HepG2 (cell line): ENCODE results near the gene PPP1R18. TPM values are rescaled to one million over a fixed set of nuclear protein-coding genes. Genes with fewer than 3 reads are reported as not detected.
A peak's percentile ranks its signal among the peaks of the same experiment; 100 is the strongest.

Source experiments
- CBX2 ChIP-seq, 2 experiments: fragments of 200-600 bp in 1 of 2; sonication (generic); formaldehyde crosslinking in 1 of 2; IDR thresholded peaks; 2 replicates each; pipeline versions ENCODE4 v1.7.0 to v1.8.1; 2018 to 2022; ENCODE audit warnings: low read depth in 2 of 2, low read length in 1 of 2, mild to moderate bottlenecking in 1 of 2, missing genetic modification reagents in 1 of 2
- IRF9 ChIP-seq: sonication (generic); formaldehyde crosslinking; IDR thresholded peaks from 2 replicates; pipeline ENCODE4 v1.8.0; 2022; ENCODE audit warnings: missing genetic modification reagents, mild to moderate bottlenecking, borderline replicate concordance
- KMT2B ChIP-seq: IDR thresholded peaks from 2 replicates; pipeline ENCODE4 v1.6.1; 2016; ENCODE audit warnings: missing genetic modification reagents, missing compliant biosample characterization
- MED1 ChIP-seq: sonication (generic); formaldehyde crosslinking; IDR thresholded peaks from 2 replicates; pipeline ENCODE4 v1.4.0; 2020; ENCODE audit warnings: missing genetic modification reagents
- NAIF1 ChIP-seq: sonication (generic); formaldehyde crosslinking; IDR thresholded peaks from 2 replicates; pipeline ENCODE4 v1.5.0; 2020; ENCODE audit warnings: mild to moderate bottlenecking, missing genetic modification reagents, borderline replicate concordance
- NONO ChIP-seq, 2 experiments: fragments of 450-650 bp in 1 of 2; sonication (generic) in 1 of 2; formaldehyde crosslinking in 1 of 2; IDR thresholded peaks in 1 of 2; conservative IDR thresholded peaks in 1 of 2; 2 replicates each; pipeline versions ENCODE4 v1.6.1 to v1.8.0; 2017 to 2022; ENCODE audit warnings: mild to moderate bottlenecking in 1 of 2, missing genetic modification reagents in 1 of 2, moderate library complexity in 1 of 2
- TCF7L2 ChIP-seq: IDR thresholded peaks from 2 replicates; pipeline ENCODE4 v1.6.1; 2011; ENCODE audit warnings: mild to moderate bottlenecking, low read depth, low read length, moderate library complexity
- TERF1 ChIP-seq: sonication (generic); formaldehyde crosslinking; IDR thresholded peaks from 2 replicates; pipeline ENCODE4 v1.8.0; 2022; ENCODE audit warnings: mild to moderate bottlenecking, missing genetic modification reagents, moderate library complexity
- ZNF44 ChIP-seq: sonication (generic); formaldehyde crosslinking; IDR thresholded peaks from 2 replicates; pipeline ENCODE4 v1.5.1; 2020; ENCODE audit warnings: mild to moderate bottlenecking, missing genetic modification reagents
- ZNF512 ChIP-seq: sonication (generic); formaldehyde crosslinking; IDR thresholded peaks from 2 replicates; pipeline ENCODE4 v1.4.0; 2020; ENCODE audit warnings: mild to moderate bottlenecking, missing genetic modification reagents
- ZNF572 ChIP-seq: sonication (generic); formaldehyde crosslinking; IDR thresholded peaks from 2 replicates; pipeline ENCODE4 v1.5.1; 2020; ENCODE audit warnings: mild to moderate bottlenecking, missing genetic modification reagents
- polyA plus RNA-seq, 8 experiments: library from polyadenylated mRNA; depleted of rRNA in 3 of 8; stranded (reverse) in 7 of 8; unstranded in 1 of 8; fragments of >200 nt; fragmentation: Illumina TruSeq in 4 of 8; extraction: Trizol in 4 of 8; gene quantifications; 2 replicates each; pipeline versions ENCODE4 v1.2.1 to v1.2.3, GENCODE V29; 2011 to 2016; ENCODE audit warnings: low read depth in 4 of 8, missing spikeins in 1 of 8, mixed read lengths in 1 of 8; ENCODE audit not compliant: insufficient read depth in 1 of 8
- total RNA-seq, 5 experiments: library from RNA; depleted of rRNA; stranded (reverse); fragments of >200 nt; fragmentation: Illumina TruSeq; extraction: Trizol; gene quantifications; 2 replicates each; pipeline ENCODE4 v1.2.3, GENCODE V29; 2016; ENCODE audit warnings: low read depth in 1 of 5
- TF ChIP-seq, protein P1 (sequence below), 2 experiments: sonication (generic) in 1 of 2; formaldehyde crosslinking in 1 of 2; IDR thresholded peaks; 2 replicates each; pipeline versions ENCODE4 v1.5.1 to v1.6.1; 2011 to 2020; ENCODE audit warnings: borderline replicate concordance in 1 of 2, low read depth in 1 of 2, low read length in 1 of 2, mild to moderate bottlenecking in 1 of 2, missing genetic modification reagents in 1 of 2, moderate library complexity in 1 of 2
- TF ChIP-seq, protein P2 (sequence below): sonication (generic); formaldehyde crosslinking; IDR thresholded peaks from 2 replicates; pipeline ENCODE4 v1.4.0; 2020; ENCODE audit warnings: missing genetic modification reagents; ENCODE audit errors: not compliant biosample characterization
- TF ChIP-seq, protein P3 (sequence below), 2 experiments: fragments of 450-650 bp in 1 of 2; sonication (generic) in 1 of 2; formaldehyde crosslinking; IDR thresholded peaks; 2 replicates each; pipeline versions ENCODE4 v1.5.0 to v1.8.0; 2020 to 2022; ENCODE audit warnings: mild to moderate bottlenecking in 1 of 2, missing genetic modification reagents in 1 of 2
- TF ChIP-seq, protein P4 (sequence below): sonication (generic); IDR thresholded peaks from 2 replicates; pipeline ENCODE4 v1.6.1; 2016; ENCODE audit warnings: low read depth, borderline replicate concordance

The PPP1R18 gene
- total and polyA plus RNA-seq, 2 of the 13 experiments (the other 11 are each of a cell fraction or from before 2014, with no cell fraction given): 4.9 to 9.2 TPM

GRCh38 chr6:30719791-30720737 lies 33.6 kb upstream of the PPP1R18 start, which contains the start of gene TUBB (continued):
- TF ChIP-seq, protein P1, sequence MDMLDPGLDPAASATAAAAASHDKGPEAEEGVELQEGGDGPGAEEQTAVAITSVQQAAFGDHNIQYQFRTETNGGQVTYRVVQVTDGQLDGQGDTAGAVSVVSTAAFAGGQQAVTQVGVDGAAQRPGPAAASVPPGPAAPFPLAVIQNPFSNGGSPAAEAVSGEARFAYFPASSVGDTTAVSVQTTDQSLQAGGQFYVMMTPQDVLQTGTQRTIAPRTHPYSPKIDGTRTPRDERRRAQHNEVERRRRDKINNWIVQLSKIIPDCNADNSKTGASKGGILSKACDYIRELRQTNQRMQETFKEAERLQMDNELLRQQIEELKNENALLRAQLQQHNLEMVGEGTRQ (IDR thresholded peaks at IDR 0.05; ENCODE audit: low read depth, low read length): peak; percentile 57; the same call in 1 of the 2 replicates
- TF ChIP-seq, protein P1 (CRISPR knock-in tag; IDR thresholded peaks at IDR 0.05; ENCODE audit: borderline replicate concordance): peak; percentile 63; the same call in 1 of the 2 replicates
- TF ChIP-seq, protein P2, sequence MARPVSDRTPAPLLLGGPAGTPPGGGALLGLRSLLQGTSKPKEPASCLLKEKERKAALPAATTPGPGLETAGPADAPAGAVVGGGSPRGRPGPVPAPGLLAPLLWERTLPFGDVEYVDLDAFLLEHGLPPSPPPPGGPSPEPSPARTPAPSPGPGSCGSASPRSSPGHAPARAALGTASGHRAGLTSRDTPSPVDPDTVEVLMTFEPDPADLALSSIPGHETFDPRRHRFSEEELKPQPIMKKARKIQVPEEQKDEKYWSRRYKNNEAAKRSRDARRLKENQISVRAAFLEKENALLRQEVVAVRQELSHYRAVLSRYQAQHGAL: peak; percentile 92
- TF ChIP-seq, protein P3, sequence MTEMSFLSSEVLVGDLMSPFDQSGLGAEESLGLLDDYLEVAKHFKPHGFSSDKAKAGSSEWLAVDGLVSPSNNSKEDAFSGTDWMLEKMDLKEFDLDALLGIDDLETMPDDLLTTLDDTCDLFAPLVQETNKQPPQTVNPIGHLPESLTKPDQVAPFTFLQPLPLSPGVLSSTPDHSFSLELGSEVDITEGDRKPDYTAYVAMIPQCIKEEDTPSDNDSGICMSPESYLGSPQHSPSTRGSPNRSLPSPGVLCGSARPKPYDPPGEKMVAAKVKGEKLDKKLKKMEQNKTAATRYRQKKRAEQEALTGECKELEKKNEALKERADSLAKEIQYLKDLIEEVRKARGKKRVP (CRISPR knock-in tag; IDR thresholded peaks at IDR 0.05): no peak
- no peak for TF ChIP-seq IRF9 (CRISPR knock-in tag)
- TF ChIP-seq ZNF44 (CRISPR knock-in tag): no peak
- no peak for TF ChIP-seq NONO (IDR thresholded peaks at IDR 0.05)
- peak; percentile 74; the same call in 1 of the 2 replicates for TF ChIP-seq NONO (CRISPR knock-in tag; conservative IDR thresholded peaks at IDR 0.05)
- TF ChIP-seq, protein P4, sequence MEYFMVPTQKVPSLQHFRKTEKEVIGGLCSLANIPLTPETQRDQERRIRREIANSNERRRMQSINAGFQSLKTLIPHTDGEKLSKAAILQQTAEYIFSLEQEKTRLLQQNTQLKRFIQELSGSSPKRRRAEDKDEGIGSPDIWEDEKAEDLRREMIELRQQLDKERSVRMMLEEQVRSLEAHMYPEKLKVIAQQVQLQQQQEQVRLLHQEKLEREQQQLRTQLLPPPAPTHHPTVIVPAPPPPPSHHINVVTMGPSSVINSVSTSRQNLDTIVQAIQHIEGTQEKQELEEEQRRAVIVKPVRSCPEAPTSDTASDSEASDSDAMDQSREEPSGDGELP: peak; percentile 78
- no peak; the same call in 1 of the 2 replicates for TF ChIP-seq KMT2B (CRISPR knock-in tag)
- TF ChIP-seq CBX2 (IDR thresholded peaks at IDR 0.05; ENCODE audit: low read depth, low read length): no peak
- TF ChIP-seq CBX2 (CRISPR knock-in tag; IDR thresholded peaks at IDR 0.05; ENCODE audit: low read depth): no peak
- no peak for TF ChIP-seq TCF7L2
- TF ChIP-seq ZNF512 (CRISPR knock-in tag): no peak
- TF ChIP-seq TERF1: no peak
- 0 out of 2 replicates have a peak, but pooled peaks have one; percentile 49 for TF ChIP-seq NAIF1 (CRISPR knock-in tag)
- no peak for TF ChIP-seq ZNF572 (CRISPR knock-in tag)
- TF ChIP-seq MED1 (CRISPR knock-in tag): peak; percentile 59
